DND-41 (cell line): ENCODE data around the gene C11orf21.

Experiments used
- ATAC-seq: fragments of 200-7000 bp; cut with Tn5 transposase; 3 replicates; pipeline ENCODE4 v1.9.1; 2021; ENCODE audit warnings: low read depth; ENCODE audit not compliant: insufficient read depth
- DNase-seq: peaks from one replicate; pipeline ENCODE4 v3.0.0-alpha.2; 2020
- H2AFZ ChIP-seq: 2 replicates; pipeline ENCODE4 v1.6.0; 2012; ENCODE audit warnings: low read depth, low read length
- H3K27ac ChIP-seq: 2 replicates; pipeline ENCODE4 v1.5.1; 2012; ENCODE audit warnings: low read length, inconsistent platforms
- H3K27me3 ChIP-seq: fragments of 200-600 bp; sonication (generic); 2 replicates; pipeline ENCODE4 v1.6.0; 2012; ENCODE audit warnings: low read length, mild to moderate bottlenecking, inconsistent platforms; ENCODE audit not compliant: insufficient read depth, poor library complexity
- H3K36me3 ChIP-seq: 2 replicates; pipeline ENCODE4 v1.5.1; 2012; ENCODE audit warnings: low read length, inconsistent platforms; ENCODE audit not compliant: insufficient read depth
- H3K4me1 ChIP-seq: 2 replicates; pipeline ENCODE4 v1.5.1; 2012; ENCODE audit warnings: mild to moderate bottlenecking, low read length; ENCODE audit not compliant: insufficient read depth
- H3K4me2 ChIP-seq: 2 replicates; pipeline ENCODE4 v1.6.0; 2012; ENCODE audit warnings: mild to moderate bottlenecking, moderate library complexity, low read length, inconsistent platforms; ENCODE audit not compliant: insufficient read depth
- H3K4me3 ChIP-seq, 2 experiments: fragments of 200-600 bp in 1 of 2; shearing (Covaris generic) in 1 of 2; 2 replicates each; pipeline ENCODE4 v1.5.1; 2012 to 2016; ENCODE audit warnings: inconsistent platforms in 2 of 2, low read length in 2 of 2, mild to moderate bottlenecking in 2 of 2, low read depth in 1 of 2, moderate library complexity in 1 of 2
- H3K79me2 ChIP-seq: 2 replicates; pipeline ENCODE4 v1.6.0; 2012; ENCODE audit warnings: low read length, inconsistent platforms; ENCODE audit not compliant: insufficient read depth
- H3K9ac ChIP-seq: 2 replicates; pipeline ENCODE4 v1.6.0; 2012; ENCODE audit warnings: low read depth, mild to moderate bottlenecking, inconsistent platforms, low read length, moderate library complexity
- H3K9me3 ChIP-seq: 2 replicates; pipeline ENCODE4 v1.5.1; 2012; ENCODE audit warnings: low read length, moderate library complexity, mild to moderate bottlenecking, inconsistent platforms; ENCODE audit not compliant: insufficient read depth, severe bottlenecking
- H4K20me1 ChIP-seq: 2 replicates; pipeline ENCODE4 v1.6.0; 2012; ENCODE audit warnings: low read length; ENCODE audit not compliant: insufficient read depth
- CTCF ChIP-seq: IDR thresholded peaks from 2 replicates; pipeline ENCODE4 v1.5.1; 2012; ENCODE audit warnings: borderline replicate concordance, low read length, moderate library complexity, mild to moderate bottlenecking; ENCODE audit not compliant: poor library complexity, severe bottlenecking; ENCODE audit errors: extremely low read depth
- EZH2 ChIP-seq: IDR thresholded peaks from 3 replicates; pipeline ENCODE4 v1.6.1; 2012; ENCODE audit warnings: borderline replicate concordance, low read depth, mild to moderate bottlenecking, moderate library complexity, low read length, inconsistent platforms; ENCODE audit not compliant: severe bottlenecking

Gene C11orf21

GRCh38 chr11:2276280-2277007 is 25.3 kb downstream of the C11orf21 start:
- Histone ChIP-seq H3K36me3 (no peaks in the 10 kb centered on the region), H3K9ac (no peak overlapping the region), H3K27me3 (no peaks in the 10 kb centered on the region), H3K79me2 (no peaks in the 10 kb centered on the region), H3K9me3 (peaks cover 6% of the 10 kb centered on the region), H4K20me1 (no peaks in the 10 kb centered on the region), H3K4me3 (no peak overlapping the region), H3K27ac (no peak overlapping the region), H3K4me1 (no peaks in the 10 kb centered on the region), H2AFZ (no peak overlapping the region), H3K4me2 (no peak overlapping the region)
- ATAC-seq: no peak
- TF ChIP-seq EZH2 (no peak), CTCF (no peak)
- DNase-seq: no peak

GRCh38 chr11:2275334-2276279 is 26.1 kb downstream of the C11orf21 start:
- no peak for TF ChIP-seq EZH2
- TF ChIP-seq CTCF: no peak
- H3K79me2 ChIP-seq: no peaks in the 10 kb centered on the region

GRCh38 chr11:2273771-2274170 is 27.9 kb downstream of the C11orf21 start:
- no peaks in the 10 kb centered on the region for H3K27me3 ChIP-seq
- H3K4me3 ChIP-seq: no peak overlapping the region
- no peak overlapping the region for H3K27ac ChIP-seq
- no peak for ATAC-seq
- no peaks in the 10 kb centered on the region for H3K9me3 ChIP-seq
- H2AFZ ChIP-seq: no peak overlapping the region
- no peaks in the 10 kb centered on the region for H4K20me1 ChIP-seq
- TF ChIP-seq EZH2 (no peak), CTCF (no peak)
- no peak overlapping the region for H3K4me2 ChIP-seq
- H3K9ac ChIP-seq: no peak overlapping the region
- no peak for DNase-seq
- H3K4me1 ChIP-seq: peaks cover 13% of the 10 kb centered on the region
- no peaks in the 10 kb centered on the region for H3K79me2 ChIP-seq
- H3K36me3 ChIP-seq: no peaks in the 10 kb centered on the region

More at GRCh38 chr11:2275334-2276279, 26.1 kb downstream of the C11orf21 start:
- H3K36me3 ChIP-seq: no peaks in the 10 kb centered on the region
- no peak overlapping the region for H2AFZ ChIP-seq
- no peaks in the 10 kb centered on the region for H3K4me1 ChIP-seq
- no peak for DNase-seq
- H4K20me1 ChIP-seq: no peaks in the 10 kb centered on the region
- no peak overlapping the region for H3K4me3 ChIP-seq
- ATAC-seq: no peak
- H3K9me3 ChIP-seq: peaks cover 6% of the 10 kb centered on the region
- no peak overlapping the region for H3K27ac ChIP-seq
- H3K4me2 ChIP-seq: no peak overlapping the region
- no peaks in the 10 kb centered on the region for H3K27me3 ChIP-seq
- no peak overlapping the region for H3K9ac ChIP-seq
